ENCODE measurements around the gene NAA30. TPM values are rescaled to one million over a fixed set of nuclear protein-coding genes. Genes with fewer than 3 reads are reported as not detected.
A peak's percentile ranks its signal among the peaks of the same experiment; 100 is the strongest.
"Not testable (repeated sequence)": the region's sequence is repeated elsewhere in the genome, so short reads cannot be mapped to it uniquely, and the experiment has no call there.

Gene NAA30
- total RNA-seq, 1 donor from 2014 or later = 27.3 TPM

DNA sequence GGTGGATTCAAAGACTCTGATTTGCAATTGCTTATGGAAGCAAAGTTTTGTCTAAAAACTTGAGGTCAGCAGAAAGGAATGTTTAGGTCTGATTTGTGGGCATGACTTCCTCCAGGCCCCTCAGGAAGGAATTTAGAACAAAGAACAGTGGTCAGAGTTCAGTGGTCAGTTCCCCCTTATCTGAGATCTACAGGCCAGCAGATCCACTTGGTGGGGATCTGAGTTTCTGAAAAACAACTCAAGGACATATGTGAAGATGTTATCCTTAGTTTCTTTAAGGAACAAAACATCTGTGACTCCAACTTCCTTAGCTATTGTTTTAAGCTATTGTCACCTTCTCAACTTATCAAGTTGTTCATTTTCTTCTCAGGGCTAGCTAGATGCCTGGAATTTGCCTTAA lies 28.0 kb upstream of the NAA30 start:
- no peak for TF ChIP-seq EZH2 (IDR thresholded peaks at IDR 0.05; ENCODE audit: insufficient read depth, low read length)
- TF ChIP-seq, protein P1, sequence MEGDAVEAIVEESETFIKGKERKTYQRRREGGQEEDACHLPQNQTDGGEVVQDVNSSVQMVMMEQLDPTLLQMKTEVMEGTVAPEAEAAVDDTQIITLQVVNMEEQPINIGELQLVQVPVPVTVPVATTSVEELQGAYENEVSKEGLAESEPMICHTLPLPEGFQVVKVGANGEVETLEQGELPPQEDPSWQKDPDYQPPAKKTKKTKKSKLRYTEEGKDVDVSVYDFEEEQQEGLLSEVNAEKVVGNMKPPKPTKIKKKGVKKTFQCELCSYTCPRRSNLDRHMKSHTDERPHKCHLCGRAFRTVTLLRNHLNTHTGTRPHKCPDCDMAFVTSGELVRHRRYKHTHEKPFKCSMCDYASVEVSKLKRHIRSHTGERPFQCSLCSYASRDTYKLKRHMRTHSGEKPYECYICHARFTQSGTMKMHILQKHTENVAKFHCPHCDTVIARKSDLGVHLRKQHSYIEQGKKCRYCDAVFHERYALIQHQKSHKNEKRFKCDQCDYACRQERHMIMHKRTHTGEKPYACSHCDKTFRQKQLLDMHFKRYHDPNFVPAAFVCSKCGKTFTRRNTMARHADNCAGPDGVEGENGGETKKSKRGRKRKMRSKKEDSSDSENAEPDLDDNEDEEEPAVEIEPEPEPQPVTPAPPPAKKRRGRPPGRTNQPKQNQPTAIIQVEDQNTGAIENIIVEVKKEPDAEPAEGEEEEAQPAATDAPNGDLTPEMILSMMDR (IDR thresholded peaks at IDR 0.05; ENCODE audit: insufficient read depth, low read depth, low read length) = no peak
- H3K27ac ChIP-seq (ENCODE audit: low read depth, low read length) = no peak overlapping the region
- H4K20me1 ChIP-seq (ENCODE audit: insufficient read depth, low read length) = no peaks in the 10 kb centered on the region
- Mint-ChIP-seq H3K27me3 (ENCODE audit: low read depth, unreplicated experiment) (peaks cover 3% of the 10 kb centered on the region), H3K4me1 (ENCODE audit: low read depth, unreplicated experiment) (peaks cover 14% of the 10 kb centered on the region), H3K27ac (ENCODE audit: unreplicated experiment) (peak overlapping the region; percentile 86), H3K9me3 (ENCODE audit: unreplicated experiment) (no peaks in the 10 kb centered on the region), H3K4me3 (ENCODE audit: unreplicated experiment) (no peak overlapping the region), H3K36me3 (ENCODE audit: low read depth, unreplicated experiment) (no peaks in the 10 kb centered on the region)
- no peak overlapping the region for H3K9ac ChIP-seq (ENCODE audit: low read length)
- peak overlapping the region; percentile 30 for H3K4me2 ChIP-seq (ENCODE audit: low read length)
- no peaks in the 10 kb centered on the region for H3K79me2 ChIP-seq (ENCODE audit: insufficient read depth, low read length)
- FAIRE-seq = no peak
- H3K27me3 ChIP-seq (ENCODE audit: insufficient read depth, low read length) = no peaks in the 10 kb centered on the region
- no peaks in the 10 kb centered on the region for H3K4me1 ChIP-seq (ENCODE audit: insufficient read depth, low read length)
- peak; percentile 27 for DNase-seq (ENCODE audit: low read depth)
- no peaks in the 10 kb centered on the region for H3K9me3 ChIP-seq (ENCODE audit: insufficient read depth, low read depth, low read length)
- no peak overlapping the region for H3K4me3 ChIP-seq (ENCODE audit: insufficient read depth, low read depth, low read length)
- H2AFZ ChIP-seq (ENCODE audit: low read depth, low read length) = no peak overlapping the region
- no peaks in the 10 kb centered on the region for H3K36me3 ChIP-seq (ENCODE audit: insufficient read depth, low read length)

GRCh38 chr14:57364659-57365450 lies 25.5 kb upstream of the NAA30 start:
- H3K27ac ChIP-seq (ENCODE audit: low read depth, low read length) = no peak overlapping the region
- TF ChIP-seq, protein P1 (IDR thresholded peaks at IDR 0.05; ENCODE audit: insufficient read depth, low read depth, low read length) = no peak
- TF ChIP-seq EZH2 (IDR thresholded peaks at IDR 0.05; ENCODE audit: insufficient read depth, low read length) = no peak
- H3K79me2 ChIP-seq (ENCODE audit: insufficient read depth, low read length) = no peaks in the 10 kb centered on the region
- DNase-seq (ENCODE audit: low read depth) = no peak
- no peaks in the 10 kb centered on the region for H4K20me1 ChIP-seq (ENCODE audit: insufficient read depth, low read length)
- no peaks in the 10 kb centered on the region for H3K4me1 ChIP-seq (ENCODE audit: insufficient read depth, low read length)
- no peak overlapping the region for H3K9ac ChIP-seq (ENCODE audit: low read length)
- no peaks in the 10 kb centered on the region for H3K36me3 ChIP-seq (ENCODE audit: insufficient read depth, low read length)
- H3K27me3 ChIP-seq (ENCODE audit: insufficient read depth, low read length) = no peaks in the 10 kb centered on the region
- no peak overlapping the region for H3K4me3 ChIP-seq (ENCODE audit: insufficient read depth, low read depth, low read length)
- Mint-ChIP-seq H3K36me3 (ENCODE audit: low read depth, unreplicated experiment) (no peaks in the 10 kb centered on the region), H3K9me3 (ENCODE audit: unreplicated experiment) (peaks cover 2% of the 10 kb centered on the region), H3K4me3 (ENCODE audit: unreplicated experiment) (no peak overlapping the region), H3K27me3 (ENCODE audit: low read depth, unreplicated experiment) (peaks cover 4% of the 10 kb centered on the region), H3K27ac (ENCODE audit: unreplicated experiment) (no peak overlapping the region), H3K4me1 (ENCODE audit: low read depth, unreplicated experiment) (peaks cover 14% of the 10 kb centered on the region)
- no peak overlapping the region for H3K4me2 ChIP-seq (ENCODE audit: low read length)
- no peak for FAIRE-seq
- H3K9me3 ChIP-seq (ENCODE audit: insufficient read depth, low read depth, low read length) = no peaks in the 10 kb centered on the region
- H2AFZ ChIP-seq (ENCODE audit: low read depth, low read length) = peak overlapping the region; percentile 41

DNA sequence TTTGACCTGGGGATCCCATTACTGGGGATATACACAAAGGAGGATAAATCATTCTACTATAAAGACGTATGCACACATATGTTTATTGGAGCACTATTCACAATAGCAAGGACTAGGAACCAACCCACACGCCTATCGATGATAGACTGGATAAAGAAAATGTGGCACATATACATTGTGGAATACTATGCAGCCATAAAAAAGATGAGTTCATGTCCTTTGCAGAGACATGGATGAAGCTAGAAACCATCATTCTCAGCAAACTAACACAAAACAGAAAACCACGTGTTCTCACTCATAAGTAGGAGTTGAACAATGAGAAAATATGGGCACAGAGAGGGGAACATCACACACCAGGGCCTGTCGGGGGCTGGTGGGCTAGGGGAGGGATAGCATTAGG lies 20.2 kb upstream of the NAA30 start:
- H4K20me1 ChIP-seq (ENCODE audit: insufficient read depth, low read length); H3K36me3 Mint-ChIP-seq (ENCODE audit: low read depth, unreplicated experiment); H3K27ac Mint-ChIP-seq (ENCODE audit: unreplicated experiment); H2AFZ ChIP-seq (ENCODE audit: low read depth, low read length); H3K36me3 ChIP-seq (ENCODE audit: insufficient read depth, low read length); H3K4me1 ChIP-seq (ENCODE audit: insufficient read depth, low read length); DNase-seq (ENCODE audit: low read depth); H3K9me3 ChIP-seq (ENCODE audit: insufficient read depth, low read depth, low read length); H3K4me3 ChIP-seq (ENCODE audit: insufficient read depth, low read depth, low read length); H3K9ac ChIP-seq (ENCODE audit: low read length); H3K79me2 ChIP-seq (ENCODE audit: insufficient read depth, low read length); H3K9me3 Mint-ChIP-seq (ENCODE audit: unreplicated experiment); FAIRE-seq; H3K27me3 Mint-ChIP-seq (ENCODE audit: low read depth, unreplicated experiment); H3K4me3 Mint-ChIP-seq (ENCODE audit: unreplicated experiment); H3K27ac ChIP-seq (ENCODE audit: low read depth, low read length); H3K27me3 ChIP-seq (ENCODE audit: insufficient read depth, low read length); H3K4me2 ChIP-seq (ENCODE audit: low read length); H3K4me1 Mint-ChIP-seq (ENCODE audit: low read depth, unreplicated experiment): not testable (repeated sequence)

All from astrocyte (in vitro differentiated cells and primary cell).